HT1080 (cell line): ENCODE data around the gene SPAG8. TPM values are rescaled to one million over a fixed set of nuclear protein-coding genes. Genes with fewer than 3 reads are reported as not detected.

Experiments
- DNase-seq: peaks from one replicate; pipeline ENCODE4 v3.0.0-alpha.2; 2015; ENCODE audit warnings: low read depth
- polyA plus RNA-seq, 2 experiments: library from polyadenylated mRNA; depleted of rRNA; stranded (reverse); fragments of >200 nt; gene quantifications; 2 replicates each; pipeline ENCODE4 v1.2.3, GENCODE V29; 2015
- total RNA-seq: library from RNA; depleted of rRNA; stranded (reverse); fragments of >200 nt; shearing (Covaris generic); gene quantifications from 2 replicates; pipeline ENCODE4 v1.2.3, GENCODE V29; 2014; rRNA removed

Gene SPAG8
- total RNA-seq = 0.26 and 1.0 TPM in 2 replicates
- 0.75 and 1.3 TPM in 2 replicates for polyA plus RNA-seq (2015; cell fraction: cytosol; rRNA removed)
- polyA plus RNA-seq (2015; cell fraction: nucleus; rRNA removed) = 6.2 and 7.7 TPM in 2 replicates

GRCh38 chr9:35812025-35812602, at the start of gene SPAG8:
Gene SPAG8 (minus strand): TSS chr9:35812262. CDS start chr9:35812147, 115 bp downstream.
- peak; percentile 96 for DNase-seq

GRCh38 chr9:35861161-35861897, 49.3 kb upstream of the SPAG8 start:
- no peak for DNase-seq

- no peak for DNase-seq
Observed at GRCh38 chr9:35859990-35860339, 47.9 kb upstream of the SPAG8 start.

- peak; percentile 74 for DNase-seq
Observed at GRCh38 chr9:35859310-35859989, 47.4 kb upstream of the SPAG8 start.

GRCh38 chr9:35858458-35858857, 46.4 kb upstream of the SPAG8 start:
- no peak for DNase-seq

GRCh38 chr9:35856882-35857281, 44.8 kb upstream of the SPAG8 start:
- DNase-seq = no peak

- DNase-seq = no peak
Observed at GRCh38 chr9:35856206-35856605, 44.1 kb upstream of the SPAG8 start.

- DNase-seq = no peak
Observed at GRCh38 chr9:35854091-35854762, 42.2 kb upstream of the SPAG8 start.

GRCh38 chr9:35852876-35853865, 41.1 kb upstream of the SPAG8 start:
- no peak for DNase-seq

GRCh38 chr9:35852267-35852815, 40.3 kb upstream of the SPAG8 start:
- DNase-seq = no peak

- DNase-seq = peak; percentile 92
Observed at GRCh38 chr9:35847792-35848572, 35.9 kb upstream of the SPAG8 start.

- DNase-seq = no peak
Observed at GRCh38 chr9:35845824-35846771, 34.0 kb upstream of the SPAG8 start.

GRCh38 chr9:35844628-35845270, 32.7 kb upstream of the SPAG8 start:
- peak; percentile 94 for DNase-seq

- DNase-seq = no peak
Observed at GRCh38 chr9:35842795-35843194, 30.7 kb upstream of the SPAG8 start.

- no peak for DNase-seq
Observed at GRCh38 chr9:35842020-35842745, 30.1 kb upstream of the SPAG8 start.

- no peak for DNase-seq
Observed at GRCh38 chr9:35841645-35841900, 29.5 kb upstream of the SPAG8 start.

- DNase-seq = no peak
Observed at GRCh38 chr9:35840881-35841644, 29.0 kb upstream of the SPAG8 start.
